A549 (cell line): ENCODE data around the gene OCA2. TPM values are rescaled to one million over a fixed set of nuclear protein-coding genes. Genes with fewer than 3 reads are reported as not detected.

ENCODE experiments used
- ATAC-seq, 2 experiments: fragments of 200-7000 bp in 1 of 2; fragments of >200 bp in 1 of 2; cut with Nextera tagmentation in 1 of 2; cut with Tn5 transposase in 1 of 2; 3 replicates each; pipeline versions ENCODE4 v1.8.0 to v1.9.1; 2018 to 2020; ENCODE audit warnings: mild to moderate bottlenecking in 1 of 2, moderate library complexity in 1 of 2
- CTCF ChIA-PET: fragments of 300-600 bp; sonication (Branson Sonifier 250); formaldehyde crosslinking; extraction: SDS; loops from one replicate; lab custom pipeline; 2021; ENCODE audit warnings: antibody characterized with exemption, inconsistent platforms; lab: Yijun Ruan, JAX
- POLR2A ChIA-PET: fragments of 350-600 bp; formaldehyde crosslinking; extraction: SDS; loops from one replicate; lab custom pipeline; 2021; ENCODE audit warnings: antibody characterized with exemption, inconsistent platforms; lab: Yijun Ruan, JAX
- DNase-seq, 2 experiments: peaks; one replicate each; pipeline versions ENCODE4 v3.0.0 to v3.0.0-alpha.2; 2011 to 2016; ENCODE audit warnings: low read depth in 1 of 2, low spot score in 1 of 2
- FAIRE-seq: peaks from 2 replicates; lab custom pipeline; 2011; peaks lifted over from hg19 to GRCh38; lab: Jason Lieb, UNC
- H3K27ac ChIP-seq, 2 experiments: fragments of >200 bp; sonication (Bioruptor Twin); formaldehyde crosslinking; 3 replicates each; pipeline ENCODE4 v1.5.1; 2016 to 2017
- H3K4me1 ChIP-seq: fragments of >200 bp; sonication (Bioruptor Twin); formaldehyde crosslinking; 3 replicates; pipeline ENCODE4 v1.6.1; 2016
- H3K4me2 ChIP-seq: fragments of >200 bp; sonication (Bioruptor Twin); formaldehyde crosslinking; 3 replicates; pipeline ENCODE4 v1.6.1; 2016
- H3K4me3 ChIP-seq: fragments of >200 bp; sonication (Bioruptor Twin); formaldehyde crosslinking; 3 replicates; pipeline ENCODE4 v1.5.1; 2016
- H3K9me3 ChIP-seq: fragments of >200 bp; sonication (Bioruptor Twin); formaldehyde crosslinking; 3 replicates; pipeline ENCODE4 v1.6.1; 2016
- BHLHE40 ChIP-seq: IDR thresholded peaks from 2 replicates; pipeline ENCODE4 v1.6.1; 2012; ENCODE audit warnings: low read depth, low read length, inconsistent platforms
- EP300 ChIP-seq, 2 experiments: fragments of >200 bp; sonication (Bioruptor Twin); formaldehyde crosslinking; IDR thresholded peaks; 2 replicates in 1 of 2; 3 replicates in 1 of 2; pipeline ENCODE4 v1.6.1; 2016 to 2017
- ESRRA ChIP-seq: fragments of 150-350 bp; IDR thresholded peaks from 2 replicates; pipeline ENCODE4 v1.6.1; 2014; ENCODE audit warnings: mild to moderate bottlenecking, low read length, borderline replicate concordance
- FOSL2 ChIP-seq, 2 experiments: fragments of 450-650 bp in 1 of 2; fragments of >200 bp in 1 of 2; sonication (Bioruptor Twin) in 1 of 2; formaldehyde crosslinking; IDR thresholded peaks; 2 replicates each; pipeline versions ENCODE4 v1.5.0 to v1.6.1; 2016 to 2020; ENCODE audit warnings: mild to moderate bottlenecking in 1 of 2, moderate library complexity in 1 of 2
- GATA3 ChIP-seq: IDR thresholded peaks from 2 replicates; pipeline ENCODE4 v1.6.1; 2012; ENCODE audit warnings: borderline replicate concordance
- HOXA7 ChIP-seq: fragments of 250-450 bp; sonication (Bioruptor Pico); IDR thresholded peaks from 2 replicates; pipeline ENCODE4 v1.5.0; 2020; ENCODE audit warnings: mild to moderate bottlenecking, moderate library complexity
- JUNB ChIP-seq: fragments of >200 bp; sonication (Bioruptor Twin); formaldehyde crosslinking; IDR thresholded peaks from 2 replicates; pipeline ENCODE4 v1.6.1; 2016
- NFE2L2 ChIP-seq: fragments of 150-350 bp; conservative IDR thresholded peaks from 2 replicates; pipeline ENCODE4 v1.6.1; 2014; ENCODE audit warnings: low read length
- NPAS2 ChIP-seq: fragments of 250-450 bp; sonication (Bioruptor Pico); IDR thresholded peaks from 2 replicates; pipeline ENCODE4 v1.8.0; 2022; ENCODE audit warnings: mild to moderate bottlenecking, moderate library complexity, borderline replicate concordance
- NR3C1 ChIP-seq: fragments of >200 bp; sonication (Bioruptor Twin); formaldehyde crosslinking; IDR thresholded peaks from 3 replicates; pipeline ENCODE4 v1.6.1; 2017
- POLR2A ChIP-seq: IDR thresholded peaks from 2 replicates; pipeline ENCODE4 v1.6.1; 2012; ENCODE audit warnings: mild to moderate bottlenecking, low read length
- RFX5 ChIP-seq: fragments of 450-650 bp; IDR thresholded peaks from 2 replicates; pipeline ENCODE4 v1.7.1; 2014; ENCODE audit warnings: antibody characterized with exemption, mild to moderate bottlenecking, moderate library complexity
- SREBF2 ChIP-seq: fragments of 450-650 bp; IDR thresholded peaks from 2 replicates; pipeline ENCODE4 v1.6.1; 2014; ENCODE audit warnings: mild to moderate bottlenecking, moderate library complexity
- TP53 ChIP-seq: fragments of 250-450 bp; sonication (Bioruptor Pico); IDR thresholded peaks from 2 replicates; pipeline ENCODE4 v1.5.0; 2021; ENCODE audit warnings: mild to moderate bottlenecking, moderate library complexity
- WGBS: methylation state at CpG from one replicate; pipeline ENCODE4 v1.1.6; 2017; ENCODE audit errors: missing lambda C conversion rate; 5-methylcytosine and 5-hydroxymethylcytosine counted together
- polyA plus RNA-seq, 4 experiments: library from polyadenylated mRNA; depleted of rRNA in 3 of 4; stranded (reverse); fragments of >200 nt; fragmentation: RNase III in 1 of 4; extraction: RNeasy Plus Mini Kit Qiagen cat#74134 plus additional on column Dnase treatment in 1 of 4; gene quantifications; 2 replicates in 3 of 4; 3 replicates in 1 of 4; pipeline ENCODE4 v1.2.3, GENCODE V29; 2011 to 2017
- TF ChIP-seq, protein P1 (sequence below): fragments of 450-650 bp; IDR thresholded peaks from 2 replicates; pipeline ENCODE4 v1.6.1; 2014; ENCODE audit warnings: antibody characterized with exemption
- TF ChIP-seq, protein P2 (sequence below): IDR thresholded peaks from 2 replicates; pipeline ENCODE4 v1.6.1; 2012
- TF ChIP-seq, protein P3 (sequence below): fragments of 250-450 bp; sonication (Bioruptor Pico); IDR thresholded peaks from 2 replicates; pipeline ENCODE4 v1.5.0; 2021; ENCODE audit warnings: mild to moderate bottlenecking, moderate library complexity, borderline replicate concordance
- TF ChIP-seq, protein P4 (sequence below): fragments of 150-350 bp; IDR thresholded peaks from 2 replicates; pipeline ENCODE4 v1.6.1; 2014; ENCODE audit warnings: low read depth, mild to moderate bottlenecking, low read length
- TF ChIP-seq, protein P5 (sequence below): IDR thresholded peaks from 2 replicates; pipeline ENCODE4 v1.6.1; 2012
- TF ChIP-seq, protein P6 (sequence below): fragments of >200 bp; sonication (Bioruptor Twin); formaldehyde crosslinking; IDR thresholded peaks from 3 replicates; pipeline ENCODE4 v1.6.1; 2016

Gene OCA2
- polyA plus RNA-seq, 2 of the 4 experiments (the other 2 are of a cell fraction), result 0.17 to 0.25 TPM

DNA sequence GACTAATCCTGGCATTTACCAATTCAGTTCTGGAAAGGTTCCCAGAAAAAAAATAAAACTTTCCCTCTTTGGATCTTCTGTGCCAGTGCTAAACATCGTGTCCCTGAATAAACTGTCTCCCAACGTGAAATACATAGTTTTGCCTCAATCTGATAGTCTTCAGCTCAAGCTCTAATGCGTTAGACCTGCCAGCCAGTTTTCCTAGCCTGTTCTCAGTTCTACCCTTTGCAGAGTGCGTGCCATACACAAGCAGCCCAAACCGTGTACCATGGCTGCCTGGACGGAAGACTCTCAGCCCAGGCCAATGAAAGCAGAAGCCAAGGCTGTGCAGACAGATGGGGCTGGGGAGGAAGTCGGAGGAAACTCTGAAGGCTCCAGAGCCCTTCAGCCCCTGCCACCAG lies 11.4 kb upstream of the OCA2 start:
- no peak for ATAC-seq
- Histone ChIP-seq H3K4me2 (no peak overlapping the region), H3K9me3 (no peaks in the 10 kb centered on the region), H3K27ac (no peak overlapping the region), H3K4me1 (no peaks in the 10 kb centered on the region; the same call in 2 of the 3 replicates), H3K4me3 (no peak overlapping the region)
- 74% methylated on average over 7 of the region's 7 CpGs for WGBS
- DNase-seq, result no peak
- TF ChIP-seq ESRRA, result no peak
- TF ChIP-seq, protein P1, sequence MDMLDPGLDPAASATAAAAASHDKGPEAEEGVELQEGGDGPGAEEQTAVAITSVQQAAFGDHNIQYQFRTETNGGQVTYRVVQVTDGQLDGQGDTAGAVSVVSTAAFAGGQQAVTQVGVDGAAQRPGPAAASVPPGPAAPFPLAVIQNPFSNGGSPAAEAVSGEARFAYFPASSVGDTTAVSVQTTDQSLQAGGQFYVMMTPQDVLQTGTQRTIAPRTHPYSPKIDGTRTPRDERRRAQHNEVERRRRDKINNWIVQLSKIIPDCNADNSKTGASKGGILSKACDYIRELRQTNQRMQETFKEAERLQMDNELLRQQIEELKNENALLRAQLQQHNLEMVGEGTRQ, result no peak
- TF ChIP-seq, protein P2, sequence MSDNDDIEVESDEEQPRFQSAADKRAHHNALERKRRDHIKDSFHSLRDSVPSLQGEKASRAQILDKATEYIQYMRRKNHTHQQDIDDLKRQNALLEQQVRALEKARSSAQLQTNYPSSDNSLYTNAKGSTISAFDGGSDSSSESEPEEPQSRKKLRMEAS, result no peak
- TF ChIP-seq SREBF2, result no peak
- TF ChIP-seq EP300 (IDR thresholded peaks at IDR 0.05), result no peak
- TF ChIP-seq, protein P3, sequence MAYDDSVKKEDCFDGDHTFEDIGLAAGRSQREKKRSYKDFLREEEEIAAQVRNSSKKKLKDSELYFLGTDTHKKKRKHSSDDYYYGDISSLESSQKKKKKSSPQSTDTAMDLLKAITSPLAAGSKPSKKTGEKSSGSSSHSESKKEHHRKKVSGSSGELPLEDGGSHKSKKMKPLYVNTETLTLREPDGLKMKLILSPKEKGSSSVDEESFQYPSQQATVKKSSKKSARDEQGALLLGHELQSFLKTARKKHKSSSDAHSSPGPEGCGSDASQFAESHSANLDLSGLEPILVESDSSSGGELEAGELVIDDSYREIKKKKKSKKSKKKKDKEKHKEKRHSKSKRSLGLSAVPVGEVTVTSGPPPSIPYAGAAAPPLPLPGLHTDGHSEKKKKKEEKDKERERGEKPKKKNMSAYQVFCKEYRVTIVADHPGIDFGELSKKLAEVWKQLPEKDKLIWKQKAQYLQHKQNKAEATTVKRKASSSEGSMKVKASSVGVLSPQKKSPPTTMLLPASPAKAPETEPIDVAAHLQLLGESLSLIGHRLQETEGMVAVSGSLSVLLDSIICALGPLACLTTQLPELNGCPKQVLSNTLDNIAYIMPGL (CRISPR knock-in tag), result no peak
- TF ChIP-seq, protein P4, sequence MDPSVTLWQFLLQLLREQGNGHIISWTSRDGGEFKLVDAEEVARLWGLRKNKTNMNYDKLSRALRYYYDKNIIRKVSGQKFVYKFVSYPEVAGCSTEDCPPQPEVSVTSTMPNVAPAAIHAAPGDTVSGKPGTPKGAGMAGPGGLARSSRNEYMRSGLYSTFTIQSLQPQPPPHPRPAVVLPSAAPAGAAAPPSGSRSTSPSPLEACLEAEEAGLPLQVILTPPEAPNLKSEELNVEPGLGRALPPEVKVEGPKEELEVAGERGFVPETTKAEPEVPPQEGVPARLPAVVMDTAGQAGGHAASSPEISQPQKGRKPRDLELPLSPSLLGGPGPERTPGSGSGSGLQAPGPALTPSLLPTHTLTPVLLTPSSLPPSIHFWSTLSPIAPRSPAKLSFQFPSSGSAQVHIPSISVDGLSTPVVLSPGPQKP, result no peak
- no peak for TF ChIP-seq NR3C1
- TF ChIP-seq RFX5, result no peak
- no peak for TF ChIP-seq NFE2L2
- TF ChIP-seq TP53 (CRISPR knock-in tag), result no peak
- TF ChIP-seq, protein P5, sequence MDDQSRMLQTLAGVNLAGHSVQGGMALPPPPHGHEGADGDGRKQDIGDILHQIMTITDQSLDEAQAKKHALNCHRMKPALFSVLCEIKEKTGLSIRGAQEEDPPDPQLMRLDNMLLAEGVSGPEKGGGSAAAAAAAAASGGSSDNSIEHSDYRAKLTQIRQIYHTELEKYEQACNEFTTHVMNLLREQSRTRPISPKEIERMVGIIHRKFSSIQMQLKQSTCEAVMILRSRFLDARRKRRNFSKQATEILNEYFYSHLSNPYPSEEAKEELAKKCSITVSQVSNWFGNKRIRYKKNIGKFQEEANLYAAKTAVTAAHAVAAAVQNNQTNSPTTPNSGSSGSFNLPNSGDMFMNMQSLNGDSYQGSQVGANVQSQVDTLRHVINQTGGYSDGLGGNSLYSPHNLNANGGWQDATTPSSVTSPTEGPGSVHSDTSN, result no peak
- TF ChIP-seq GATA3, result no peak
- no peak for TF ChIP-seq HOXA7 (CRISPR knock-in tag)
- TF ChIP-seq JUNB, result no peak
- TF ChIP-seq, protein P6, sequence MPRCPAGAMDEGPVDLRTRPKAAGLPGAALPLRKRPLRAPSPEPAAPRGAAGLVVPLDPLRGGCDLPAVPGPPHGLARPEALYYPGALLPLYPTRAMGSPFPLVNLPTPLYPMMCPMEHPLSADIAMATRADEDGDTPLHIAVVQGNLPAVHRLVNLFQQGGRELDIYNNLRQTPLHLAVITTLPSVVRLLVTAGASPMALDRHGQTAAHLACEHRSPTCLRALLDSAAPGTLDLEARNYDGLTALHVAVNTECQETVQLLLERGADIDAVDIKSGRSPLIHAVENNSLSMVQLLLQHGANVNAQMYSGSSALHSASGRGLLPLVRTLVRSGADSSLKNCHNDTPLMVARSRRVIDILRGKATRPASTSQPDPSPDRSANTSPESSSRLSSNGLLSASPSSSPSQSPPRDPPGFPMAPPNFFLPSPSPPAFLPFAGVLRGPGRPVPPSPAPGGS, result no peak
- FAIRE-seq, result no peak
- CTCF ChIA-PET, result interaction anchor here (0.8 to 6.2 kb wide), 2 partner anchors 8 to 15 kb away, joined by 3 to 48 read pairs; no protein-coding TSS in a partner anchor
- POLR2A ChIA-PET, result no interaction called here

DNA sequence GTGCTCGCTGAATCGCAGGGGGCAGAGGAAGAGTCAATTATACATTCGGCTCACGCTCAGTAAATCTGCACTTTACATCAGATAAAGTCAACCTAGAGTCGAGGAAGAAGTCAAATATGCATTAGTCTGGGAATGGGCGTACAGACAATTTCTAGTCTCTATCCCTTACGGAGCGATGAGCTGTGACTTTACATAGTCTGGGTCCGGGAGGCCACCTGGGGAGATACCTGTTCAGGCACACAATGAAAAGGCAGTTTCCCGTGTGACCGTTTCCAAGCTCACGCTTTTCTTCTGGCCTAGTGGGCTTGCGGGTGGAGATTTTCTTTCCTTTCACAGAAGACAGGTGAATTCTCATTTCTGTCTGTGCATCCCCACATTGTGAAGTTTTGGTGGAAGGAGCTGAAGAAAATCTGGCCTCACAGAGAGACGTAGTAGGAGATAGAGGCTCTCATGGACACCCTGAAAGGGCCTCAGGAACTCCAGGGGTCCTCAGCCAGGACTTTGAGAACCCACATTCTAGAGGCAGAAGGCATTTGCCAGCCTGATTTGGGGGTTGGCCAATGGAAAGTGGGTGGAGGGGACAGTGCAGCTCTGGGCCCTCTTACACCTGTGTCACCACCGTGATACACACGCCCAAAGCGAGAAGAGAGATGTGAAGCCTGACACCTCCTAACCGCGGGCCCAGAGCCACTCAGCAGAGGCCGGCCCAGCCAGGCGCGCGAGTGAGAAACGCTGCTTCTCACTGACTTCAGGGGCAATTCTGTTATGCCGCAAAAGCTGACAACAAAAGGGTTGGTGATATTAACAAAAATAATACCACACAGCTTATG lies 10.7 kb upstream of the OCA2 start:
- TF ChIP-seq GATA3, result no peak
- TF ChIP-seq, protein P6, result no peak
- TF ChIP-seq HOXA7 (CRISPR knock-in tag), result no peak
- TF ChIP-seq NPAS2 (CRISPR knock-in tag), result no peak
- TF ChIP-seq FOSL2 (IDR thresholded peaks at IDR 0.05), result no peak
- no peak for TF ChIP-seq FOSL2 (CRISPR knock-in tag; IDR thresholded peaks at IDR 0.05)
- TF ChIP-seq, protein P5, result no peak
- TF ChIP-seq BHLHE40, result no peak
- TF ChIP-seq POLR2A, result no peak
- DNase-seq (no peak), FAIRE-seq (no peak), ATAC-seq (no peak)
- whole genome bisulfite sequencing, result 93% methylated on average over 25 of the region's 25 CpGs
- ChIA-PET CTCF (interaction anchor here (0.8 to 6.2 kb wide), 2 partner anchors 8 to 15 kb away, joined by 3 to 48 read pairs; no protein-coding TSS in a partner anchor), POLR2A (no interaction called here)
- H3K27ac ChIP-seq, result no peak overlapping the region
- no peak overlapping the region for H3K4me3 ChIP-seq
- no peaks in the 10 kb centered on the region for H3K9me3 ChIP-seq
- H3K4me1 ChIP-seq, result no peaks in the 10 kb centered on the region; the same call in 2 of the 3 replicates
- no peak overlapping the region for H3K4me2 ChIP-seq
